Neural progenitor cell (in vitro differentiated cells): Measurements from ENCODE around the gene SLC26A2.

Experiments
- CTCF ChIP-seq: fragments of 200-600 bp; sonication (generic); IDR thresholded peaks from 2 replicates; pipeline ENCODE4 v1.5.1; 2017; ENCODE audit warnings: antibody characterized with exemption, mild to moderate bottlenecking
- EZH2 ChIP-seq: fragments of 200-600 bp; sonication (generic); IDR thresholded peaks from 2 replicates; pipeline ENCODE4 v1.6.1; 2017; ENCODE audit warnings: antibody characterized with exemption, mild to moderate bottlenecking, moderate library complexity
- EZH2phosphoT487 ChIP-seq: fragments of 200-600 bp; sonication (generic); IDR thresholded peaks from 2 replicates; pipeline ENCODE4 v1.6.1; 2017; ENCODE audit warnings: antibody characterized with exemption

DNA sequence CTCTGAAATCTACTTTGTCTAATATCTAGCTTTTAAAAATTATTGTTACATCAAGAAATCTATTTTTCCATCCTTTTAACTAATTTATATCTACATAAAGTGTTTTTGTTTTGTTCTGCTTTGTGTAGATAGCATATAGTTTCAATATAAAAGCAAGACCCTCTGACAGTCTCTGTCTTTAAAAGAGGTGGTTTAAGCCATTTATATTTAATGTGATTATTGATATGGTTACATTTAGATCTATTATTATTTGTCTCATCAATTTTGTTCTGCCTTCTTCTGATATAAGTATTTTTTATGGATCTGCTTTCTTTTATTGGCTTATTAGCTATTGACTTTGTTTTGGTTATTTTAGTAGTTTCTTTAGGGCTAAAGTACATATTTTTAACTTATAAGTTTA is 56.0 kb downstream of the SLC26A2 start:
- TF ChIP-seq CTCF (no peak), EZH2 (no peak), EZH2phosphoT487 (no peak)
